HUES48 (cell line): ENCODE data around the gene UBC.

Source experiments
- H3K27ac ChIP-seq: one replicate; pipeline ENCODE4 v1.7.0; 2013; ENCODE audit warnings: low read depth, low read length, inconsistent platforms
- H3K27me3 ChIP-seq: 2 replicates; pipeline ENCODE4 v1.6.1; 2013; ENCODE audit warnings: mild to moderate bottlenecking, low read length; ENCODE audit not compliant: control insufficient read depth, insufficient read depth
- H3K36me3 ChIP-seq: 2 replicates; pipeline ENCODE4 v1.6.1; 2013; ENCODE audit warnings: low read length; ENCODE audit not compliant: control insufficient read depth, insufficient read depth
- H3K4me1 ChIP-seq: 2 replicates; pipeline ENCODE4 v1.6.1; 2013; ENCODE audit warnings: mild to moderate bottlenecking, low read length; ENCODE audit not compliant: control insufficient read depth, insufficient read depth
- H3K4me3 ChIP-seq: 2 replicates; pipeline ENCODE4 v1.5.1; 2013; ENCODE audit warnings: mild to moderate bottlenecking, low read depth, low read length
- H3K9ac ChIP-seq: 2 replicates; pipeline ENCODE4 v1.6.1; 2013; ENCODE audit warnings: mild to moderate bottlenecking, low read depth, low read length, moderate library complexity
- H3K9me3 ChIP-seq: 2 replicates; pipeline ENCODE4 v1.6.1; 2013; ENCODE audit warnings: low read length; ENCODE audit not compliant: control insufficient read depth, insufficient read depth

The UBC gene

DNA sequence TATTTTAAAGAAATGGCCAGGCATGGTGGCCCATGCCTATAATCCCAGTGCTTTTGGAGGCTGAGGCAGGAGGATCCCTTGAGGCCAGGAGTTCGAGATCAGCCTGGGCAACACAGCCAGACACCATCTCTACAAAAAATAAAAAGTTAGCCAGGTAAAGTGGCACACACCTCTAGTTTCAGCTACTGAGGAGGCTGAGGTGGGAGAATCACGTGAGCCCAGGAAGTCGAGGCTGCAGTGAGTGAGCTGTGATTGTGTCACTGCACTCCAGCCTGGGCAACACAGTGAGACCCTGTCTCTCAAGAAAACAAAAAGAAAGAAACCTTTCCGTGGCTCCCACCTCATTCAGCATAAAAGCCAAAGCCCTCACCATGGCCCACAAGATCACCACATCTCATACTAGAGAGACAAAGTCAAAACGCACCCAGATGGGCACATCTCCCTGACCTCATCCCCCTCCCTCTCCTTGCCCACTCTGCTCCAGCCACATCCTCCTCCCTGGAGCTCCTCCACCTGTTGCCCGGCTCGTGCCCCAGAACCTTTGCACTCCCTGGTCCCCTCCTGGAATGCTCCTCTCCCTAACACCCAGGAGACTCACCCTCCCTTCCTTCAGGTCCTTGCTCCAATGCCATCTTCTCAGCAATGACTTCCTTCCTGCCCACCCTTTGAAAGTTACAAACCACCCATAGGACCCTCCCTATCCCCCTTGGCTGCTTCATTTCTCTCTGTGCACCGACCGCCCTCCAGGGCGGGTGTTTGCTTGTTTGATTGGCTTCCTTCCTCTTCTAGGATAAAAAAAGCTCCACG, 46.0 kb downstream of the UBC start:
- H3K4me1 ChIP-seq = peaks cover 3% of the 10 kb centered on the region; the same call in 1 of the 2 replicates
- H3K36me3 ChIP-seq = no peaks in the 10 kb centered on the region
- no peaks in the 10 kb centered on the region for H3K27me3 ChIP-seq
- no peaks in the 10 kb centered on the region for H3K9me3 ChIP-seq
- H3K4me3 ChIP-seq = no peak overlapping the region
- no peak overlapping the region for H3K27ac ChIP-seq
- H3K9ac ChIP-seq = no peak overlapping the region

DNA sequence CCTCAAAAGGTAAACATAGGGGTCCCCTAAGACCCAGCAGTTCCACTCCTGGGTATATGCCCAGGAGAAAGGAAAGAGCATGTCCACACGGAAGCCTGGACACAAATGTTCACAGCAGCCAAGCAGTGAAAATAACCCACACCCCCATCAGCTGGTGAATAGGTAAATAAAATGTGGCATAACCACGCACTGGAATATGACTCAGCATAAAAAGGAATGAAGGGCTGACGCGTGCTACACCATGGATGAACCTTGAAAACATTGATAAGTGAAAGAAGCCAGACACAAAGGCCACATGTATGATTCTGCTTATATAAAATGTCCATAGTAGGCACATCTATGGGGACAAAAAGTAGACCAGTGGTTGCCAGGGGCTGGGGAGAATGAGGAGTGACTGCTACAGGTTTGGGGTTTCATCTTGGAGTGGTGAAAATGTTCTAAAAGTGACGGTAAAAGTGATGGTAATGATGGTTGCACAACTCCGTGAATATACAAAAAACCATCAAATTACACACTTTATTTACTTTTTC, 47.0 kb downstream of the UBC start:
- H3K27ac ChIP-seq = no peak overlapping the region
- no peak overlapping the region for H3K4me3 ChIP-seq
- H3K4me1 ChIP-seq = peaks cover 3% of the 10 kb centered on the region; the same call in 1 of the 2 replicates
- H3K9me3 ChIP-seq = no peaks in the 10 kb centered on the region
- no peaks in the 10 kb centered on the region for H3K36me3 ChIP-seq
- no peak overlapping the region for H3K9ac ChIP-seq
- no peaks in the 10 kb centered on the region for H3K27me3 ChIP-seq

DNA sequence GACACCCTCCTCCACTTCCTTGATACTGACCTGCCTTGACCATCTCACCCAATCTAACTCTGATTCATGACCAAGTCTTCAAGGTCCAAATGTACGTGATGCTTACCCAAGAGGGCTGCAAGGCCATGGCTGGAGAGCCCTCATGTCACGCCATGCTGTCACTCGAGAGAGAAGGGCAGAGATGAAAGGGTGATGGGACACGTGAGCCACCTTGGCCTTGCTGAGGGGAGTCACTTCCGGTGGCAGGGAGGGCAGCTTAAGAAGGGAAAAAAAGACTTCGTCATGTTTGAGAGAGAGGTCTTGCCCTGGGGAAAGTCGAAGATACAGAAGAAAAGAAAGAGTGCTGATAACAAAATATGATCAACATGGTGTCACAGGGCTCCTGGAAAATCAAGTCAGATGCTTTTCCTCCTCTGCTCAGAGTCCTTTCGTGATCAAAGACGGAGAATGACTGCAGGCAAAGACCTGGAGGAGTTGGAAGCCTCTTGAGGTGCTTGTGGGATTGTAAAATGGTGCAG, 47.5 kb downstream of the UBC start:
- H3K9me3 ChIP-seq = no peaks in the 10 kb centered on the region
- H3K4me1 ChIP-seq = peaks cover 3% of the 10 kb centered on the region; the same call in 1 of the 2 replicates
- H3K27me3 ChIP-seq = no peaks in the 10 kb centered on the region
- no peak overlapping the region for H3K9ac ChIP-seq
- H3K4me3 ChIP-seq = no peak overlapping the region
- no peaks in the 10 kb centered on the region for H3K36me3 ChIP-seq
- no peak overlapping the region for H3K27ac ChIP-seq

DNA sequence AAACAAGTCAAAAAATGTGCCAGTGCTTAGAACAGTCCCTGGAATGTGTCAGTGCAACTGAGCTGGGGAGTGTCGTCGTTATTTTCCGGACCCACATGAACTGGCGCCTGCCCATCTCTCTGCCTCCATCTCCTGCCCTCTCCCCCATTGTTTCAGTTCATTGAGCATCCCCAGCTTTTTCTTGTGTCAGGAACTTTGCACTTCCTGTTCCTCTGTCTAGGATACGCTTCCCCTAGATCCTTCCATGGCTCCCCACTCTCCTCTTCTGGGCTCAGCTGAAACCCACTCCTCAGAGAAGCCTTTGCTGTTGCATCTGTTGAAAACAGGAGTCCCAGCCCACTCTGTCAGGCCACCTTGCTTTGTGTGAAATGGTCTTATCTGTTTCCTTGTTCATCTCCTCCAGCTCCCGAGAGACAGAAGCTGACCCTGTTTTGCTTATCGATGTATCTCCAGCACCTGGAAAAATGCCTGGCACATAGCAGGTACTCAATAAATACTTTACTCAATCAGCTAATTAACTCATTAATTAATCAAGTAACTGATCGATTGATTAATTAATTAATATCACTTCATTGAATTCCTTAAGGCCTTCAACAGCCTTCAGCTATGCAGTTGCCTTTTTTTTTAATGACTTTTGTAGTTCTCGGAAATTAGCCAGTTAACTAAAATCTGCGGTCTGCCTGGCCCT, 48.1 kb downstream of the UBC start:
- Histone ChIP-seq H3K9ac (no peak overlapping the region), H3K4me3 (no peak overlapping the region), H3K9me3 (no peaks in the 10 kb centered on the region), H3K36me3 (no peaks in the 10 kb centered on the region), H3K27ac (no peak overlapping the region), H3K4me1 (peaks cover 3% of the 10 kb centered on the region; the same call in 1 of the 2 replicates), H3K27me3 (no peaks in the 10 kb centered on the region)

DNA sequence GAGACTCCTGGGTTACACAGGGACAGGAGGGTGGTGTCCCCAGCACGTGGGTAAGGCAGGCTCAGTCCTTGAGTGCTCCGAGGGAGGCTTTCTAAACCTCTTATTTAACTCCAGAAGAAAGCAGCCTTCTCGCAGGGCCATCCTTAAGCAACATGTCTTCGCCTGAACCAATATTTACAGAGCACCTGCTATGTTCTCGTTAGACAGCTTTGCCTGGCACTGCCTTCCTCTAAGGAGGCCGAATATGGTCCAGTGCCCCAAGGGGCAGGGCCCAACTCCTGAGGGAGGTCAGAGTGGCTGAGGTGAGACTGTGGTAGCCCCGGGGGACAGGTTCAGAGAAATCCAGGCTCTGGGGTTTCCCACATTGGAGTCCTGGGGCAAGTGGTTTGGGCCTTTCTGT, 48.7 kb downstream of the UBC start:
- no peak overlapping the region for H3K4me3 ChIP-seq
- no peak overlapping the region for H3K27ac ChIP-seq
- H3K9me3 ChIP-seq = no peaks in the 10 kb centered on the region
- H3K9ac ChIP-seq = no peak overlapping the region
- H3K4me1 ChIP-seq = peaks cover 3% of the 10 kb centered on the region; the same call in 1 of the 2 replicates
- peaks cover under 1% of the 10 kb centered on the region; the same call in 1 of the 2 replicates for H3K36me3 ChIP-seq
- no peaks in the 10 kb centered on the region for H3K27me3 ChIP-seq

DNA sequence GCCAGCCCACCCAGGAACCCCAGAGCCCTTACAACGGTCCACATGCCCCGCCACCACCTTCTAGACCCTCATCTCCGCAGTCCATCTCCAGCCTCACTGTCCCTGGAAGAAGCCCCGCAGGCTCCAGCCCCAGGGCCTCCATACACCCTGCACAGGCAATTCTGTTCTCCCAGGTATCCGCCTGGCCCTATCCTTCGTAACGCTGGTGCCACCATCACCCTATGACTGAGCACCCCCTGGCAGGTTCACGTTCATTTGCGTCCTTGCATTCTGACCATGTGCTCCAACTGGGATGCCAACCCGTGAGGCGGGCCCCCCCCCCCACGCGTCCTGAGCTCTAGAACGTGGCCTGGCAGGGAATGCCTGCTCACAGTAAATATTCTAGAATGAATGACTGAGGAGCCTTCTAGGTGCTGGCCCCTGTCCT, 50.1 kb downstream of the UBC start:
- Histone ChIP-seq H3K27ac (peak overlapping the region; percentile 9), H3K27me3 (no peaks in the 10 kb centered on the region), H3K36me3 (peaks cover 10% of the 10 kb centered on the region; the same call in 1 of the 2 replicates), H3K9me3 (no peaks in the 10 kb centered on the region), H3K4me3 (peak overlapping the region; percentile 31), H3K4me1 (peaks cover 3% of the 10 kb centered on the region; the same call in 1 of the 2 replicates), H3K9ac (0 out of 2 replicates have a peak overlapping the region, but pooled peaks have one; percentile 2)

DNA sequence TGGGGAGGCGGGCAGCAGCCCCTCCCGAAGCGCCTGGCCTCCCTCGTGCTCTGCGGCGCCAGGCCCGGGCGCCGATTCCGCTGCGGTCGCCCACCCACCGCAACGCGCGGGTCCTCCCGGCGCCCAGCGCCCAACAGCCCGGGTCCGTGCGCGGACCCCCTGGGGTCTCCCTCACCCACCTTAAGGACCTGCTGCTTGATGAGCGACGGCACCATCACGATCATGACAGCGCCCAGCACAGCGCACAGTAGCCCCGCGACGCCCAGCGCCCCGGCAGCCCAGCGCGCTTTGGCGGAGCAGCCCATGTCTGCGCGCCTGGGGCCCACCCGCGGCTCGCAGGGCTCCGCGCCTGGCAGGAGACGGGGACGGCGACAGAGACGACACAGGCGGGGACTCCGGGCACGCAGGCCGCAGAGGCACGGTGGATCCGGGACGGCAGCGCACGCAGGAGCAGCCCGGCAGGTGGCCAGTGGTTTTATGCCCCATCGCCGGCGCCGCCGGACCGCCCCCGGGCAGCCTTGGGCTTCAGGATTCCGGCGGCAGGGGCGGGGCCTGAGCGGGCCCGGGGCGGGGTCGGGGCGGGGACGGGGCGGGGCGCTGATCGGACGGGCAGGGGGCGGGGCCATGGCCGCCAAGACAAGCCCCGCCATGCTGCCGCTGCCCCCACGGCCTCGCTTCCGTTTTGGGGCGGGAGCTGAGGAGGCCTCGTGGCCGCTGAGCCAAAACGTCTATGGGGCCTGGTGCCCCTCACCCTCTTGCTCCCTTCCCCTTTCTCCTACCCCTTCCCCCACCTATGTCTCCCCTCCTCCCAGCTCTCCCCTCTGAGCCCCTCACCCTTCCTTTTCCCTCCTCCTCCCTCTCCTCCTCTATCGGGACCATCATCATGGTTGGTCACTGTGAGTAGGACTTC, 50.8 kb downstream of the UBC start, which contains the start of gene SCARB1:
Gene SCARB1, minus strand, starts transcription at position 449 of the 910 bp plus-strand sequence. Its CDS starts 144 bp downstream, at position 305.
- peak within 1 kb of the TSS; percentile 84 for H3K4me3 ChIP-seq
- peaks cover 3% of the 10 kb centered on the region; the same call in 1 of the 2 replicates for H3K4me1 ChIP-seq
- H3K9me3 ChIP-seq = no peaks in the 10 kb centered on the region
- peaks cover 10% of the 10 kb centered on the region; the same call in 1 of the 2 replicates for H3K36me3 ChIP-seq
- peak within 1 kb of the TSS; percentile 44; the same call in 1 of the 2 replicates for H3K9ac ChIP-seq
- peak within 1 kb of the TSS; percentile 9 for H3K27ac ChIP-seq
- H3K27me3 ChIP-seq = no peaks in the 10 kb centered on the region

DNA sequence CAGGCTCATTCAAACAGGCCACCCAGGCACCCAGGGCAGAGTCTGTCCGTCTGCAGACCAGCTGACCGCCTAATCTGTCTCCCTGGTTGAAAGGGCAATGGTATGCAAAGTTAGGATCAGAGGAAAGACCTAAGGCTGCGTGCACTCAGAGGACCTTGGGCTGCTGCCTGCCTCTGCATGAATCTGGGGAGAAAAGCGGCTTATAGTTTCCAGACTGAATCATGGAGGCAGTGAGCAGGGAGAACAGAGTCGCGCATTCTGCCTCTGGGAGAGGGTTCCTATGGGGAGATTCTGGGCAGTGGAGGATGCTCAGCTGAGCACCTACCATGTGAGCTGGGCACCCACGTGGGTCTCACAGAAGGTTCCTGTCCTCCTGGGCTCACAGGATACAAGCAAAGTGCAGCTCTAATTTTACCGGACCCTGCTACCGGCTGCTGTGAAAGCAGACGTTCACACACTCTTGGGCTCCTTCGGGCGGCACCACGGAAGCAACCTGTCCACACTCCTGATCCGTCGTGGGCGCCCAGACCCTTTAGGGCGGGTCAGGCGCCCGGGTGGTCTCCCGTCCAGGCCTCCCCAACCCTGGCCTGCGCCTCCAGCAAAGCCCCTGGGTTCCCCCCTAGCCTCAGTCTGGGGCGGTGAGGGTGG, 51.6 kb downstream of the UBC start:
- Histone ChIP-seq H3K27ac (no peak overlapping the region), H3K9ac (peak overlapping the region; percentile 44; the same call in 1 of the 2 replicates), H3K9me3 (no peaks in the 10 kb centered on the region), H3K4me3 (peak overlapping the region; percentile 84), H3K36me3 (peaks cover 10% of the 10 kb centered on the region; the same call in 1 of the 2 replicates), H3K27me3 (no peaks in the 10 kb centered on the region), H3K4me1 (peaks cover 3% of the 10 kb centered on the region; the same call in 1 of the 2 replicates)

DNA sequence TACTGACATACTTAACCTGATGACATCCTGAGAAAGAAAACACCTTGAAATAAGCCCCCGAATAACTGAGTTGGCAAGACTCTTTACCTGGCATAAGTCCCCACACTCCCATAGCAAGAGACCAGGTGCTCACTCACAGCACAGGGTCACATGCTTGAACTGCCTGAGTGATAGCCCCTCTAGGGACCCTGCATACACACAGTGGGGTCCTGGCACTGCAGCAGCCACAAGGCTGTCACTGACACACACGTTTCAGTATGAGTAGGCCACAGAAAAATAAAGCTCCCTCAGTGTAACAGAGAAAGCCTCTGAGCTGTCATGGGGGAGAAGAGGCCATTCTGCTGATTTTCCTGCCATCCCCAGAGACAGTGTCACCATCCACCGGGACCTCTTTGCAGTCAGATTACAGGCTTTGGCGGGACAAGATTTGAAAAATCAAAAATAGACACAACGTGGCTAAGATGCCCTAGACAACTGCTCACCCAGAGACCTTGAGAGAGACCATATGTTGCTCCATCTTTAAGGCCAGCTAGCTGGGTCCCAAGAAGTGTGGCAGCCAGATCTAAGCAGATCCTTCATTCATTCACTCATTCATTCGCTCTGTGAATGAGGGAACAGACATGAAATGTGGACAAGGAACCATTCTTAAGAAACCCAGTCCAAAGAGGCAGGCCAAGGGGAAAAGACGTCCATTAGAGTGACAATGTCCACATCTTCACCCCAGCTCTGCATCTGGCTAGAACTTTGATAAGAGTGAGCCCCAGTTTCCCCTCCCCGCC, 52.4 kb downstream of the UBC start:
- H3K4me1 ChIP-seq = peaks cover 3% of the 10 kb centered on the region; the same call in 1 of the 2 replicates
- H3K36me3 ChIP-seq = peaks cover 10% of the 10 kb centered on the region; the same call in 1 of the 2 replicates
- no peak overlapping the region for H3K4me3 ChIP-seq
- no peaks in the 10 kb centered on the region for H3K27me3 ChIP-seq
- H3K9me3 ChIP-seq = no peaks in the 10 kb centered on the region
- H3K9ac ChIP-seq = no peak overlapping the region
- H3K27ac ChIP-seq = no peak overlapping the region
